Endothelial cell of umbilical vein (primary cell): ENCODE measurements around the gene PRF1. TPM values are rescaled to one million over a fixed set of nuclear protein-coding genes. Genes with fewer than 3 reads are reported as not detected.

ENCODE experiments used
- BruUV-seq: library from RNA; stranded (reverse); fragments of 400-500 nt; replicated peaks from 2 replicates; lab custom pipeline; 2021; lab: Mats Ljungman, UMichigan
- CTCF ChIA-PET: fragments of 300-600, 350-600 bp; sonication (Branson Sonifier 250); formaldehyde crosslinking; loops from one replicate; lab custom pipeline; 2021; ENCODE audit warnings: antibody characterized with exemption, inconsistent platforms; lab: Charles Lee
- POLR2A ChIA-PET: fragments of 300-600, 350-600 bp; sonication (Branson Sonifier 250); formaldehyde crosslinking; loops from one replicate; lab custom pipeline; 2021; ENCODE audit warnings: antibody characterized with exemption, inconsistent platforms; lab: Charles Lee
- DNase-seq: peaks from one replicate; pipeline ENCODE4 v3.0.0-alpha.2; 2011; ENCODE audit warnings: low read depth, low spot score
- FAIRE-seq: peaks from 2 replicates; lab custom pipeline; 2011; peaks lifted over from hg19 to GRCh38; lab: Jason Lieb, UNC
- H2AFZ ChIP-seq: 2 replicates; pipeline ENCODE4 v1.6.0; 2012; ENCODE audit warnings: low read depth, low read length, control low read depth, inconsistent platforms
- H3K27ac ChIP-seq: 2 replicates; pipeline ENCODE4 v1.5.1; 2011; ENCODE audit warnings: low read depth, mild to moderate bottlenecking, control low read depth, low read length, moderate library complexity; ENCODE audit not compliant: insufficient read depth
- H3K27me3 ChIP-seq, 2 experiments: 2 replicates each; pipeline versions ENCODE4 v1.6.0 to v1.6.1; 2011; ENCODE audit warnings: low read length in 2 of 2, mixed read lengths in 1 of 2; ENCODE audit not compliant: control insufficient read depth in 2 of 2, insufficient read depth in 2 of 2
- H3K36me3 ChIP-seq, 2 experiments: 2 replicates in 1 of 2; 3 replicates in 1 of 2; pipeline ENCODE4 v1.5.1; 2011; ENCODE audit warnings: low read length in 2 of 2, mild to moderate bottlenecking in 1 of 2, moderate library complexity in 1 of 2; ENCODE audit not compliant: control insufficient read depth in 2 of 2, insufficient read depth in 2 of 2; ENCODE audit errors: extremely low read depth in 1 of 2
- H3K4me1 ChIP-seq: 3 replicates; pipeline ENCODE4 v1.5.1; 2011; ENCODE audit warnings: mild to moderate bottlenecking, low read length; ENCODE audit not compliant: control insufficient read depth, insufficient read depth; ENCODE audit errors: extremely low read depth
- H3K4me2 ChIP-seq: 2 replicates; pipeline ENCODE4 v1.6.1; 2011; ENCODE audit warnings: low read length, control low read depth, mixed read lengths; ENCODE audit not compliant: insufficient read depth
- H3K4me3 ChIP-seq, 3 experiments: fragments of 200-600 bp in 1 of 3; sonication (generic), shearing (Covaris generic) in 1 of 3; replicated peaks in 1 of 3; 2 replicates each; pipeline ENCODE4 v1.5.1; 2011 to 2016; ENCODE audit warnings: control low read depth in 3 of 3, low read length in 3 of 3, mild to moderate bottlenecking in 2 of 3, inconsistent platforms in 1 of 3, low read depth in 1 of 3, moderate library complexity in 1 of 3; ENCODE audit not compliant: insufficient read depth in 1 of 3
- H3K79me2 ChIP-seq: 2 replicates; pipeline ENCODE4 v1.6.0; 2012; ENCODE audit warnings: low read length, inconsistent platforms; ENCODE audit not compliant: control insufficient read depth, insufficient read depth
- H3K9ac ChIP-seq: replicated peaks from 2 replicates; pipeline ENCODE3; 2011; ENCODE audit warnings: low read length, control low read depth; ENCODE audit not compliant: insufficient read depth; ENCODE audit errors: extremely low read depth
- H3K9me1 ChIP-seq: replicated peaks from 3 replicates; pipeline ENCODE4 v1.6.0; 2011; ENCODE audit warnings: mild to moderate bottlenecking, low read length; ENCODE audit not compliant: control insufficient read depth, insufficient read depth; ENCODE audit errors: extremely low read depth
- H3K9me3 ChIP-seq: replicated peaks from 2 replicates; pipeline ENCODE4 v1.5.1; 2012; ENCODE audit warnings: low read length, inconsistent platforms; ENCODE audit not compliant: control insufficient read depth, insufficient read depth
- H4K20me1 ChIP-seq: replicated peaks from 2 replicates; pipeline ENCODE3; 2011; ENCODE audit warnings: mild to moderate bottlenecking, low read length; ENCODE audit not compliant: control insufficient read depth, insufficient read depth; ENCODE audit errors: extremely low read depth
- CTCF ChIP-seq, 2 donors: IDR thresholded peaks; 1 replicate in 1 of 2; 2 replicates in 1 of 2; pipeline ENCODE4 v1.5.1; 2011; ENCODE audit warnings: low read length in 2 of 2, mild to moderate bottlenecking in 2 of 2, moderate library complexity in 2 of 2, control low read depth in 1 of 2, inconsistent platforms in 1 of 2, low read depth in 1 of 2; ENCODE audit not compliant: insufficient read depth in 1 of 2; ENCODE audit errors: extremely low read depth in 1 of 2
- EZH2 ChIP-seq: IDR thresholded peaks from 2 replicates; pipeline ENCODE4 v1.6.1; 2012; ENCODE audit warnings: borderline replicate concordance, low read depth, mild to moderate bottlenecking, moderate library complexity, low read length, inconsistent platforms; ENCODE audit not compliant: severe bottlenecking
- FOS ChIP-seq: IDR thresholded peaks from 2 replicates; pipeline ENCODE4 v1.6.1; 2011; ENCODE audit warnings: mild to moderate bottlenecking, low read length, moderate library complexity, borderline replicate concordance; ENCODE audit not compliant: insufficient read depth
- GATA2 ChIP-seq: IDR thresholded peaks from 2 replicates; pipeline ENCODE4 v1.7.0; 2011; ENCODE audit warnings: low read depth, mild to moderate bottlenecking, moderate library complexity, mixed read lengths, low read length; ENCODE audit not compliant: insufficient read length, insufficient read depth
- JUN ChIP-seq: IDR thresholded peaks from 2 replicates; pipeline ENCODE4 v1.6.1; 2011; ENCODE audit warnings: borderline replicate concordance, low read depth; ENCODE audit not compliant: insufficient read length, insufficient read depth
- MAX ChIP-seq: IDR thresholded peaks from 2 replicates; pipeline ENCODE4 v1.6.1; 2011; ENCODE audit not compliant: insufficient read depth, insufficient read length
- MYC ChIP-seq: IDR thresholded peaks from one replicate; pipeline ENCODE4 v1.6.1; 2011; ENCODE audit warnings: mild to moderate bottlenecking, low read depth, low read length
- POLR2A ChIP-seq: IDR thresholded peaks from 2 replicates; pipeline ENCODE4 v1.6.1; 2012; ENCODE audit warnings: low read depth, mild to moderate bottlenecking, control low read depth, low read length
- POLR2AphosphoS5 ChIP-seq: IDR thresholded peaks from 2 replicates; pipeline ENCODE4 v1.6.1; 2012; ENCODE audit warnings: low read depth, mild to moderate bottlenecking, control low read depth, low read length, moderate library complexity; ENCODE audit not compliant: insufficient read depth
- dilution Hi-C: fragments of 300-500 bp; cut with MboI; formaldehyde crosslinking; loops from one replicate; pipeline ENCODE4 v1.15.0; 2019; ENCODE audit warnings: low sequenced_read_pairs; ENCODE audit not compliant: extremely low pct_ligation_motif_present
- intact Hi-C: fragments of 100-400 bp; cut with micrococcal nuclease; formaldehyde crosslinking; loops from one replicate; pipeline ENCODE4 v1.10.0; 2022
- polyA plus RNA-seq, 4 experiments: library from polyadenylated mRNA; depleted of rRNA in 3 of 4; stranded (reverse) in 3 of 4; unstranded in 1 of 4; fragments of >200 nt; gene quantifications; 2 replicates each; pipeline versions ENCODE4 v1.2.1 to v1.2.3, GENCODE V29; 2011 to 2012; ENCODE audit warnings: missing spikeins in 1 of 4
- total RNA-seq: library from RNA; stranded (reverse); gene quantifications from 2 replicates; pipeline ENCODE4 v1.2.3, GENCODE V29; 2021

The PRF1 gene
- total and polyA plus RNA-seq, 2 donors (not counting 3 experiments of a cell fraction or from before 2014, with no cell fraction given): not detected

GRCh38 chr10:70587045-70587658, 15.4 kb downstream of the PRF1 start:
- H4K20me1 ChIP-seq: no peaks in the 10 kb centered on the region
- no peak overlapping the region for H3K4me3 ChIP-seq
- H3K9me3 ChIP-seq: no peaks in the 10 kb centered on the region
- H3K4me1 ChIP-seq: no peaks in the 10 kb centered on the region
- H3K36me3 ChIP-seq: no peaks in the 10 kb centered on the region
- BruUV-seq: no TSS peak
- no peak for TF ChIP-seq POLR2AphosphoS5
- no peak for TF ChIP-seq JUN
- no peak for TF ChIP-seq GATA2
- TF ChIP-seq MYC: no peak
- TF ChIP-seq CTCF (IDR thresholded peaks at IDR 0.05; ENCODE audit: extremely low read depth in 1 of 2, insufficient read depth in 1 of 2, low read depth in 1 of 2, low read length in 2 of 2): no peak
- no peak for TF ChIP-seq POLR2A
- no peak for TF ChIP-seq EZH2
- TF ChIP-seq MAX: no peak
- TF ChIP-seq FOS: no peak
- POLR2A ChIA-PET: no interaction called here
- H3K9ac ChIP-seq: no peak overlapping the region
- intact Hi-C loops (no loop called here), dilution Hi-C loops (no loop called here)
- H3K27ac ChIP-seq: no peak overlapping the region
- no peak overlapping the region for H2AFZ ChIP-seq
- H3K79me2 ChIP-seq: no peaks in the 10 kb centered on the region
- no peak for FAIRE-seq
- DNase-seq: no peak
- peaks cover 2 to 7% of the 10 kb centered on the region in 2 experiments for H3K27me3 ChIP-seq
- H3K9me1 ChIP-seq: no peaks in the 10 kb centered on the region
- no peak overlapping the region for H3K4me2 ChIP-seq
- CTCF ChIA-PET: interaction anchor here (0.6 kb wide), 1 partner anchor 33 kb away, joined by 3 read pairs; no protein-coding TSS in a partner anchor
